Loucy (cell line): ENCODE measurements around the gene PGAM1.

Experiments
- CTCF ChIP-seq: fragments of 200-600 bp; sonication (generic); conservative IDR thresholded peaks from 2 replicates; pipeline ENCODE4 v1.5.1; 2014; ENCODE audit warnings: mild to moderate bottlenecking, antibody characterized with exemption, low read length
- EZH2phosphoT487 ChIP-seq: fragments of 200-600 bp; IDR thresholded peaks from 2 replicates; pipeline ENCODE4 v1.6.1; 2018; ENCODE audit warnings: antibody characterized with exemption, mild to moderate bottlenecking, moderate library complexity, borderline replicate concordance

- no peak for TF ChIP-seq CTCF
- no peak for TF ChIP-seq EZH2phosphoT487
Measured at GRCh38 chr10:97385565-97385964, 40.4 kb upstream of the PGAM1 start.
